Tibial nerve (tissue), 3 donors: ENCODE measurements around the gene THBS2.

Experiments
- CTCF ChIP-seq, 5 experiments: fragments of 200-600 bp in 3 of 5; fragments of 450-650 bp in 2 of 5; sonication (generic) in 3 of 5; IDR thresholded peaks; one replicate each; pipeline ENCODE4 v1.5.1; 2016 to 2019; ENCODE audit warnings: antibody characterized with exemption in 5 of 5, mild to moderate bottlenecking in 3 of 5, moderate library complexity in 2 of 5
- POLR2A ChIP-seq, 2 donors: fragments of 450-650 bp; IDR thresholded peaks; one replicate each; pipeline ENCODE4 v1.6.1; 2017; ENCODE audit warnings: antibody characterized with exemption in 2 of 2, mild to moderate bottlenecking in 2 of 2, moderate library complexity in 2 of 2

DNA sequence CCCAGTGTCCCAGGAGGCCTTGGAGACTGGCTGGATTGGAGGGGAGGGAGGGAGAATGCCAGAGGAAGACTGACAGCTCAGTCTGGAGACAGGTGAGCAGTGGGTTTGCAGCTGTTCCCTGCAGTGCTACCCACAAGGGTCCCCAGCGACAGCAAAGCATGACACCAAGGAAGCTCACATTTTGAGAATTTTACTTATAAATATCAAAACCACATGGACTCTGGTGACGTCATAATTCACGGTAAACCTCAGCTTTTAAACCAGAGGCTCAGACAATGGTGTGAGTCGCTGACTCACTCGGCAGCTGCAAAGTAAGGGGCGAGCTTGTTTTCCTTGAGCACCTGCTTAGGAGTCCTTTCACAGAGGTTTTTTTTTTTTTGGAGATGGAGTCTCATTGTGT lies 65.2 kb downstream of the THBS2 start:
- TF ChIP-seq CTCF (IDR thresholded peaks at IDR 0.05) (no peak), POLR2A (IDR thresholded peaks at IDR 0.05) (no peak)
